ENCODE results near the gene CDKN2AIP.
"Not testable (repeated sequence)": the region's sequence is repeated elsewhere in the genome, so short reads cannot be mapped to it uniquely, and the experiment has no call there.

Gene CDKN2AIP

GRCh38 chr4:183449193-183449882 is 4.9 kb downstream of the CDKN2AIP start:
- no peak overlapping the region; a peak in 1 of 22 replicates for H3K27ac ChIP-seq
- no peak overlapping the region for H3K9ac ChIP-seq
- H3K4me3 ChIP-seq: no peak overlapping the region
- H3K4me1 ChIP-seq: peaks cover 23 to 44% (median 36%) of the 10 kb centered on the region in 10 experiments
- H3K9me3 ChIP-seq (replicated peaks in 1 of 11): peaks cover 0 to 14% (median 7%) of the 10 kb centered on the region in 11 experiments; a peak in 8 of 22 replicates
- H4K20me1 ChIP-seq: peaks cover 0 to 54% (median 39%) of the 10 kb centered on the region in 11 experiments; a peak in 16 of 22 replicates
- TF ChIP-seq Cebpa-rat (IDR thresholded peaks at IDR 0.05): no peak
- peaks cover 77 to 89% (median 84%) of the 10 kb centered on the region in 11 experiments for H3K36me3 ChIP-seq
- peak overlapping the region in 4 of 11 experiments; percentile 76 to 89 (median 86); a peak in 3 of 22 replicates for H3K4me2 ChIP-seq
- H3K27me3 ChIP-seq: no peaks in the 10 kb centered on the region

- peaks cover 77 to 90% (median 84%) of the 10 kb centered on the region in 11 experiments for H3K36me3 ChIP-seq
- H3K27ac ChIP-seq: no peak overlapping the region
- no peak for TF ChIP-seq Cebpa-rat (IDR thresholded peaks at IDR 0.05)
- H3K9me3 ChIP-seq (replicated peaks in 1 of 11): peaks cover 0 to 18% (median 7%) of the 10 kb centered on the region in 11 experiments; a peak in 8 of 22 replicates
- no peaks in the 10 kb centered on the region for H3K27me3 ChIP-seq
- no peak overlapping the region for H3K9ac ChIP-seq
- H4K20me1 ChIP-seq: peaks cover 0 to 49% (median 34%) of the 10 kb centered on the region in 11 experiments; a peak in 16 of 22 replicates
- peaks cover 26 to 51% (median 43%) of the 10 kb centered on the region in 10 experiments for H3K4me1 ChIP-seq
- no peak overlapping the region for H3K4me3 ChIP-seq
- no peak overlapping the region for H3K4me2 ChIP-seq
Observed at GRCh38 chr4:183450108-183450507, 5.7 kb downstream of the CDKN2AIP start.

- peaks cover 0 to 39% (median 21%) of the 10 kb centered on the region in 11 experiments; a peak in 14 of 22 replicates for H3K9me3 ChIP-seq (replicated peaks in 1 of 11)
- peak overlapping the region in 7 of 10 experiments; percentile 2 to 47 (median 19); a peak in 7 of 20 replicates for H3K4me3 ChIP-seq
- H3K4me2 ChIP-seq: peak overlapping the region; percentile 76 to 90 (median 81)
- peaks cover 28 to 39% (median 35%) of the 10 kb centered on the region in 11 experiments for H3K36me3 ChIP-seq
- H3K27me3 ChIP-seq: no peaks in the 10 kb centered on the region
- H3K9ac ChIP-seq: peak overlapping the region in 5 of 11 experiments; percentile 1 to 49 (median 18); a peak in 9 of 22 replicates
- H3K4me1 ChIP-seq: peaks cover 18 to 29% (median 24%) of the 10 kb centered on the region in 10 experiments
- peak overlapping the region; percentile 7 to 73 (median 62); a peak in 19 of 22 replicates for H3K27ac ChIP-seq
- TF ChIP-seq Cebpa-rat (IDR thresholded peaks at IDR 0.05): no peak
- H4K20me1 ChIP-seq: no peaks in the 10 kb centered on the region
Observed at GRCh38 chr4:183455431-183456195, 11.2 kb downstream of the CDKN2AIP start.

GRCh38 chr4:183458005-183458404 is 13.6 kb downstream of the CDKN2AIP start:
- Histone ChIP-seq H3K4me3 (no peak overlapping the region), H4K20me1 (no peaks in the 10 kb centered on the region), H3K4me2 (no peak overlapping the region), H3K36me3 (peaks cover 7 to 16% (median 11%) of the 10 kb centered on the region in 11 experiments; a peak in 16 of 22 replicates), H3K4me1 (peaks cover 18 to 29% (median 24%) of the 10 kb centered on the region in 10 experiments), H3K9me3 (replicated peaks in 1 of 11) (peaks cover 0 to 39% (median 21%) of the 10 kb centered on the region in 11 experiments; a peak in 15 of 22 replicates), H3K27ac (no peak overlapping the region), H3K9ac (no peak overlapping the region), H3K27me3 (no peaks in the 10 kb centered on the region)
- no peak for TF ChIP-seq Cebpa-rat (IDR thresholded peaks at IDR 0.05)

- peaks cover 0 to 12% (median 0%) of the 10 kb centered on the region in 11 experiments; a peak in 5 of 22 replicates for H3K36me3 ChIP-seq
- H3K4me1 ChIP-seq: peaks cover 0 to 40% (median 0%) of the 10 kb centered on the region in 10 experiments; a peak in 6 of 20 replicates
- not testable (repeated sequence) for H3K27ac ChIP-seq, H3K9ac ChIP-seq, H3K4me2 ChIP-seq, H3K27me3 ChIP-seq, H4K20me1 ChIP-seq, H3K4me3 ChIP-seq
- H3K9me3 ChIP-seq (replicated peaks in 1 of 11): peaks cover 23 to 40% (median 34%) of the 10 kb centered on the region in 11 experiments
Observed at GRCh38 chr4:183463903-183464619, 19.6 kb downstream of the CDKN2AIP start.

- not testable (repeated sequence) for H3K27me3 ChIP-seq, H4K20me1 ChIP-seq, H3K4me3 ChIP-seq
- peak overlapping the region in 2 of 11 experiments; percentile 9 to 42; a peak in 3 of 22 replicates for H3K9ac ChIP-seq
- peak overlapping the region in 3 of 11 experiments; percentile 43 to 63 (median 57); a peak in 6 of 22 replicates for H3K4me2 ChIP-seq
- peaks cover 0 to 12% (median 0%) of the 10 kb centered on the region in 11 experiments; a peak in 5 of 22 replicates for H3K36me3 ChIP-seq
- H3K4me1 ChIP-seq: peaks cover 0 to 58% (median 0%) of the 10 kb centered on the region in 10 experiments; a peak in 6 of 20 replicates
- peaks cover 23 to 40% (median 34%) of the 10 kb centered on the region in 11 experiments for H3K9me3 ChIP-seq (replicated peaks in 1 of 11)
- H3K27ac ChIP-seq: peak overlapping the region in 4 of 11 experiments; percentile 44 to 76 (median 58); a peak in 7 of 22 replicates
Observed at GRCh38 chr4:183465879-183466278, 21.4 kb downstream of the CDKN2AIP start.

GRCh38 chr4:183467246-183467645 is 22.8 kb downstream of the CDKN2AIP start:
- peak overlapping the region in 2 of 11 experiments; percentile 57 to 63; a peak in 2 of 22 replicates for H3K4me2 ChIP-seq
- peaks cover 23 to 40% (median 34%) of the 10 kb centered on the region in 11 experiments for H3K9me3 ChIP-seq (replicated peaks in 1 of 11)
- no peaks in the 10 kb centered on the region for H3K27me3 ChIP-seq
- H3K4me3 ChIP-seq: no peak overlapping the region
- H3K9ac ChIP-seq: no peak overlapping the region
- no peak overlapping the region for H3K27ac ChIP-seq
- peaks cover 0 to 69% (median 5%) of the 10 kb centered on the region in 10 experiments; a peak in 12 of 20 replicates for H3K4me1 ChIP-seq
- peaks cover 0 to 12% (median 0%) of the 10 kb centered on the region in 11 experiments; a peak in 5 of 22 replicates for H3K36me3 ChIP-seq
- no peak for TF ChIP-seq Cebpa-rat (IDR thresholded peaks at IDR 0.05)
- no peaks in the 10 kb centered on the region for H4K20me1 ChIP-seq

All from BLaER1 treated with 17β-estradiol and CSF1 and Interleukin-3, amounts not matched to agents 10 nM and 100 nM (cell line).